HUES64 (cell line): ENCODE measurements around the gene CD27.
A peak's percentile ranks its signal among the peaks of the same experiment; 100 is the strongest.
"Not testable (repeated sequence)": the region's sequence is repeated elsewhere in the genome, so short reads cannot be mapped to it uniquely, and the experiment has no call there.

ENCODE experiments used
- H3K27ac ChIP-seq: 2 replicates; pipeline ENCODE4 v1.7.0; 2013; ENCODE audit warnings: low read depth, low read length, inconsistent platforms
- H3K27me3 ChIP-seq: 2 replicates; pipeline ENCODE4 v1.6.1; 2013; ENCODE audit warnings: mild to moderate bottlenecking, low read length; ENCODE audit not compliant: insufficient read depth
- H3K36me3 ChIP-seq: 2 replicates; pipeline ENCODE4 v1.6.1; 2013; ENCODE audit warnings: mild to moderate bottlenecking, low read length; ENCODE audit not compliant: insufficient read depth
- H3K4me1 ChIP-seq: 2 replicates; pipeline ENCODE4 v1.6.1; 2013; ENCODE audit warnings: mild to moderate bottlenecking, low read length, moderate library complexity; ENCODE audit not compliant: insufficient read depth
- H3K4me3 ChIP-seq: 2 replicates; pipeline ENCODE4 v1.5.1; 2013; ENCODE audit warnings: mild to moderate bottlenecking, low read length, moderate library complexity
- H3K9ac ChIP-seq: 2 replicates; pipeline ENCODE4 v1.6.1; 2013; ENCODE audit warnings: mild to moderate bottlenecking, low read depth, low read length
- H3K9me3 ChIP-seq: 2 replicates; pipeline ENCODE4 v1.6.1; 2013; ENCODE audit warnings: low read depth, low read length; ENCODE audit not compliant: insufficient read depth
- WGBS: fragments of 150-250, 120-280 bp; methylation state at CpG from one replicate; pipeline ENCODE4 v1.1.7; 2013; ENCODE audit warnings: missing lambda C conversion rate; 5-methylcytosine and 5-hydroxymethylcytosine counted together

CD27 gene

GRCh38 chr12:6463858-6464257 lies 19.1 kb downstream of the CD27 start:
- Histone ChIP-seq H3K36me3 (peaks cover 55% of the 10 kb centered on the region), H3K4me1 (no peaks in the 10 kb centered on the region), H3K9me3 (no peaks in the 10 kb centered on the region), H3K27me3 (no peaks in the 10 kb centered on the region), H3K4me3 (no peak overlapping the region), H3K9ac (no peak overlapping the region), H3K27ac (no peak overlapping the region)
- WGBS = 94% methylated on average over 6 of the region's 6 CpGs

- no peak overlapping the region for H3K27ac ChIP-seq
- H3K9ac ChIP-seq = no peak overlapping the region
- H3K27me3 ChIP-seq = no peaks in the 10 kb centered on the region
- peaks cover 55% of the 10 kb centered on the region for H3K36me3 ChIP-seq
- H3K9me3 ChIP-seq = no peaks in the 10 kb centered on the region
- 92% methylated on average over 8 of the region's 8 CpGs for WGBS
- H3K4me3 ChIP-seq = no peak overlapping the region
- H3K4me1 ChIP-seq = peaks cover 1% of the 10 kb centered on the region; the same call in 1 of the 2 replicates
These were observed 19.8 kb downstream of the CD27 start for GRCh38 chr12:6464531-6464930.

- Histone ChIP-seq H3K4me1 (peaks cover 5% of the 10 kb centered on the region; the same call in 1 of the 2 replicates), H3K9ac (no peak overlapping the region), H3K36me3 (peaks cover 52% of the 10 kb centered on the region), H3K4me3 (no peak overlapping the region), H3K27ac (no peak overlapping the region), H3K9me3 (no peaks in the 10 kb centered on the region), H3K27me3 (no peaks in the 10 kb centered on the region)
- WGBS = 66% methylated on average over 6 of the region's 6 CpGs
These were observed 20.9 kb downstream of the CD27 start for GRCh38 chr12:6465467-6466183.

- no peak overlapping the region for H3K27ac ChIP-seq
- 94% methylated on average over 5 of the region's 5 CpGs for WGBS
These were observed 21.4 kb downstream of the CD27 start for GRCh38 chr12:6466184-6466573.

GRCh38 chr12:6466751-6467150 lies 22.0 kb downstream of the CD27 start:
- not testable (repeated sequence) for H3K9me3 ChIP-seq, H3K27ac ChIP-seq, H3K9ac ChIP-seq, H3K4me3 ChIP-seq, H3K4me1 ChIP-seq, H3K27me3 ChIP-seq
- H3K36me3 ChIP-seq = peaks cover 40% of the 10 kb centered on the region
- WGBS = 80% methylated on average over 4 of the region's 4 CpGs

More at GRCh38 chr12:6466184-6466573, 21.4 kb downstream of the CD27 start:
- Histone ChIP-seq H3K9ac (no peak overlapping the region), H3K27me3 (no peaks in the 10 kb centered on the region), H3K36me3 (peaks cover 46% of the 10 kb centered on the region), H3K4me1 (peaks cover 5% of the 10 kb centered on the region; the same call in 1 of the 2 replicates), H3K4me3 (no peak overlapping the region), H3K9me3 (no peaks in the 10 kb centered on the region)

GRCh38 chr12:6467571-6468282 lies 23.0 kb downstream of the CD27 start:
- WGBS = 94% methylated on average over 9 of the region's 9 CpGs
- not testable (repeated sequence) for H3K27ac ChIP-seq, H3K9me3 ChIP-seq, H3K4me1 ChIP-seq, H3K4me3 ChIP-seq, H3K27me3 ChIP-seq, H3K9ac ChIP-seq
- peaks cover 31% of the 10 kb centered on the region for H3K36me3 ChIP-seq

- peaks cover 5% of the 10 kb centered on the region; the same call in 1 of the 2 replicates for H3K4me1 ChIP-seq
- H3K27ac ChIP-seq = no peak overlapping the region
- peaks cover 26% of the 10 kb centered on the region for H3K36me3 ChIP-seq
- no peak overlapping the region for H3K4me3 ChIP-seq
- no peaks in the 10 kb centered on the region for H3K9me3 ChIP-seq
- H3K27me3 ChIP-seq = no peaks in the 10 kb centered on the region
- no peak overlapping the region for H3K9ac ChIP-seq
These were observed 23.5 kb downstream of the CD27 start for GRCh38 chr12:6468283-6468575.

- Histone ChIP-seq H3K9ac (no peak overlapping the region), H3K27ac (no peak overlapping the region), H3K4me3 (0 out of 2 replicates have a peak overlapping the region, but pooled peaks have one; percentile 75), H3K27me3 (no peaks in the 10 kb centered on the region), H3K4me1 (peaks cover 5% of the 10 kb centered on the region; the same call in 1 of the 2 replicates), H3K36me3 (peaks cover 17% of the 10 kb centered on the region), H3K9me3 (no peaks in the 10 kb centered on the region)
- WGBS = 95% methylated on average over 5 of the region's 6 CpGs
These were observed 24.3 kb downstream of the CD27 start for GRCh38 chr12:6469092-6469491.

GRCh38 chr12:6469609-6470374 lies 25.0 kb downstream of the CD27 start:
- H3K9ac ChIP-seq = peak overlapping the region; percentile 76
- H3K36me3 ChIP-seq = peaks cover 10% of the 10 kb centered on the region
- H3K27me3 ChIP-seq = no peaks in the 10 kb centered on the region
- H3K27ac ChIP-seq = peak overlapping the region; percentile 64
- no peaks in the 10 kb centered on the region for H3K9me3 ChIP-seq
- peak overlapping the region; percentile 75 for H3K4me3 ChIP-seq
- 24% methylated on average over 16 of the region's 16 CpGs for WGBS
- peaks cover 5% of the 10 kb centered on the region; the same call in 1 of the 2 replicates for H3K4me1 ChIP-seq

- Histone ChIP-seq H3K9ac (peak within 1 kb of the TSS; percentile 76), H3K36me3 (peaks cover 7% of the 10 kb centered on the region; the same call in 1 of the 2 replicates), H3K9me3 (no peaks in the 10 kb centered on the region), H3K4me1 (peaks cover 5% of the 10 kb centered on the region; the same call in 1 of the 2 replicates), H3K27ac (peak within 1 kb of the TSS; percentile 89), H3K27me3 (no peaks in the 10 kb centered on the region), H3K4me3 (peak within 1 kb of the TSS; percentile 75)
- under 1% methylated on average over 69 of the region's 69 CpGs for WGBS
These were observed 25.8 kb downstream of the CD27 start, which contains the start of gene VAMP1 for GRCh38 chr12:6470375-6471163. VAMP1 (minus strand) TSS chr12:6470677; CDS start chr12:6470531, 146 bp downstream.
